ENCODE data around the gene TMEM44.
"Not testable (repeated sequence)": the region's sequence is repeated elsewhere in the genome, so short reads cannot be mapped to it uniquely, and the experiment has no call there.

DNA sequence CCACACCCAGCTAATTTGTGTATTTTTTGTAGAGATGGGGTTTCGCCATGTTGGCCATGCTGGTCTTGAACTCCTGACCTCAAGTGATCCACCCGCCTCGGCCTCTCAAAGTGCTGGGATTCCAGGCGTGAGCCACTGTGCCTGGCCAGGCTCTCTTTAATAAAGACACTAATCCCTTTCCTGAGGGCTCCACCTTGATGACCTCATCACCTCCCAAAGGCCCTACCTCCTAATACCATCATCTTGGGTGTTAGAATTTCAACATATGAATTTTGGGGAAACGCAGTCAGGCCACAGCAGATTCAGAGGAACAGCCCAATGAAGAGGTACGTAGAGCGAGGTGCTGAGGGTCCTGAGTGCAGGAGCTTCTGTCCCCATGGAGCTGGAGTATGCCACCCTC lies 87.7 kb downstream of the TMEM44 start:
- TF ChIP-seq, protein P1, sequence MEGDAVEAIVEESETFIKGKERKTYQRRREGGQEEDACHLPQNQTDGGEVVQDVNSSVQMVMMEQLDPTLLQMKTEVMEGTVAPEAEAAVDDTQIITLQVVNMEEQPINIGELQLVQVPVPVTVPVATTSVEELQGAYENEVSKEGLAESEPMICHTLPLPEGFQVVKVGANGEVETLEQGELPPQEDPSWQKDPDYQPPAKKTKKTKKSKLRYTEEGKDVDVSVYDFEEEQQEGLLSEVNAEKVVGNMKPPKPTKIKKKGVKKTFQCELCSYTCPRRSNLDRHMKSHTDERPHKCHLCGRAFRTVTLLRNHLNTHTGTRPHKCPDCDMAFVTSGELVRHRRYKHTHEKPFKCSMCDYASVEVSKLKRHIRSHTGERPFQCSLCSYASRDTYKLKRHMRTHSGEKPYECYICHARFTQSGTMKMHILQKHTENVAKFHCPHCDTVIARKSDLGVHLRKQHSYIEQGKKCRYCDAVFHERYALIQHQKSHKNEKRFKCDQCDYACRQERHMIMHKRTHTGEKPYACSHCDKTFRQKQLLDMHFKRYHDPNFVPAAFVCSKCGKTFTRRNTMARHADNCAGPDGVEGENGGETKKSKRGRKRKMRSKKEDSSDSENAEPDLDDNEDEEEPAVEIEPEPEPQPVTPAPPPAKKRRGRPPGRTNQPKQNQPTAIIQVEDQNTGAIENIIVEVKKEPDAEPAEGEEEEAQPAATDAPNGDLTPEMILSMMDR (conservative IDR thresholded peaks at IDR 0.05; ENCODE audit: low read depth, low read length): not testable (repeated sequence)
- TF ChIP-seq RCOR1 (IDR thresholded peaks at IDR 0.05; ENCODE audit: insufficient replicate concordance, low read length); FOS (IDR thresholded peaks at IDR 0.05; ENCODE audit: low read depth, low read length); RAD21 (IDR thresholded peaks at IDR 0.05; ENCODE audit: low read length); CEBPB (IDR thresholded peaks at IDR 0.05; ENCODE audit: low read depth, low read length); POLR2A (IDR thresholded peaks at IDR 0.05; ENCODE audit: low read depth, low read length); SMC3 (IDR thresholded peaks at IDR 0.05; ENCODE audit: low read depth, low read length); RFX5 (IDR thresholded peaks at IDR 0.05; ENCODE audit: low read depth, low read length); MAFK (IDR thresholded peaks at IDR 0.05; ENCODE audit: low read depth, low read length); CHD1 (IDR thresholded peaks at IDR 0.05; ENCODE audit: low read depth, low read length): not testable (repeated sequence)
- TF ChIP-seq, protein P2, sequence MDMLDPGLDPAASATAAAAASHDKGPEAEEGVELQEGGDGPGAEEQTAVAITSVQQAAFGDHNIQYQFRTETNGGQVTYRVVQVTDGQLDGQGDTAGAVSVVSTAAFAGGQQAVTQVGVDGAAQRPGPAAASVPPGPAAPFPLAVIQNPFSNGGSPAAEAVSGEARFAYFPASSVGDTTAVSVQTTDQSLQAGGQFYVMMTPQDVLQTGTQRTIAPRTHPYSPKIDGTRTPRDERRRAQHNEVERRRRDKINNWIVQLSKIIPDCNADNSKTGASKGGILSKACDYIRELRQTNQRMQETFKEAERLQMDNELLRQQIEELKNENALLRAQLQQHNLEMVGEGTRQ (IDR thresholded peaks at IDR 0.05; ENCODE audit: low read depth, low read length): not testable (repeated sequence)
